AG04450 (cell line): ENCODE data around the gene SLC13A5. TPM values are rescaled to one million over a fixed set of nuclear protein-coding genes. Genes with fewer than 3 reads are reported as not detected.

Source experiments
- CTCF ChIA-PET: fragments of 300-600, 350-600 bp; formaldehyde crosslinking; extraction: SDS; loops from one replicate; lab custom pipeline; 2022; ENCODE audit warnings: antibody characterized with exemption, inconsistent platforms; lab: Charles Lee
- POLR2A ChIA-PET: fragments of 350-600 bp; formaldehyde crosslinking; extraction: SDS; loops from one replicate; lab custom pipeline; 2021; ENCODE audit warnings: antibody characterized with exemption, inconsistent platforms; lab: Yijun Ruan, JAX
- DNase-seq: peaks from one replicate; pipeline ENCODE4 v3.0.0-alpha.2; 2011; ENCODE audit warnings: low read depth, low spot score
- H3K27ac ChIP-seq: one replicate; pipeline ENCODE4 v1.5.1; 2012; ENCODE audit warnings: low read depth, low read length, control low read depth
- H3K27me3 ChIP-seq: one replicate; pipeline ENCODE4 v1.6.0; 2012; ENCODE audit warnings: low read length; ENCODE audit not compliant: control insufficient read depth, insufficient read depth
- H3K4me3 ChIP-seq: 2 replicates; pipeline ENCODE4 v1.5.1; 2011; ENCODE audit warnings: mild to moderate bottlenecking, low read depth, low read length, control low read depth
- H3K9me3 ChIP-seq: 2 replicates; pipeline ENCODE4 v1.5.1; 2012; ENCODE audit warnings: low read length; ENCODE audit not compliant: control insufficient read depth, insufficient read depth
- polyA plus RNA-seq: library from polyadenylated mRNA; depleted of rRNA; stranded (reverse); fragments of >200 nt; gene quantifications from 2 replicates; pipeline ENCODE4 v1.2.3, GENCODE V29; 2011
- TF ChIP-seq, protein P1 (sequence below): IDR thresholded peaks from 2 replicates; pipeline ENCODE4 v1.5.1; 2011; ENCODE audit warnings: low read depth, low read length, control low read depth, inconsistent platforms

SLC13A5 gene
- polyA plus RNA-seq, 1 experiment = not detected

- ChIA-PET CTCF (no interaction called here), POLR2A (no interaction called here)
- Histone ChIP-seq H3K4me3 (no peak overlapping the region), H3K9me3 (peaks cover 9% of the 10 kb centered on the region), H3K27ac (no peak overlapping the region), H3K27me3 (peaks cover 39% of the 10 kb centered on the region)
- no peak for DNase-seq
- TF ChIP-seq, protein P1, sequence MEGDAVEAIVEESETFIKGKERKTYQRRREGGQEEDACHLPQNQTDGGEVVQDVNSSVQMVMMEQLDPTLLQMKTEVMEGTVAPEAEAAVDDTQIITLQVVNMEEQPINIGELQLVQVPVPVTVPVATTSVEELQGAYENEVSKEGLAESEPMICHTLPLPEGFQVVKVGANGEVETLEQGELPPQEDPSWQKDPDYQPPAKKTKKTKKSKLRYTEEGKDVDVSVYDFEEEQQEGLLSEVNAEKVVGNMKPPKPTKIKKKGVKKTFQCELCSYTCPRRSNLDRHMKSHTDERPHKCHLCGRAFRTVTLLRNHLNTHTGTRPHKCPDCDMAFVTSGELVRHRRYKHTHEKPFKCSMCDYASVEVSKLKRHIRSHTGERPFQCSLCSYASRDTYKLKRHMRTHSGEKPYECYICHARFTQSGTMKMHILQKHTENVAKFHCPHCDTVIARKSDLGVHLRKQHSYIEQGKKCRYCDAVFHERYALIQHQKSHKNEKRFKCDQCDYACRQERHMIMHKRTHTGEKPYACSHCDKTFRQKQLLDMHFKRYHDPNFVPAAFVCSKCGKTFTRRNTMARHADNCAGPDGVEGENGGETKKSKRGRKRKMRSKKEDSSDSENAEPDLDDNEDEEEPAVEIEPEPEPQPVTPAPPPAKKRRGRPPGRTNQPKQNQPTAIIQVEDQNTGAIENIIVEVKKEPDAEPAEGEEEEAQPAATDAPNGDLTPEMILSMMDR = no peak
Observed at GRCh38 chr17:6712854-6713129, 377 bp downstream of the SLC13A5 start.

DNA sequence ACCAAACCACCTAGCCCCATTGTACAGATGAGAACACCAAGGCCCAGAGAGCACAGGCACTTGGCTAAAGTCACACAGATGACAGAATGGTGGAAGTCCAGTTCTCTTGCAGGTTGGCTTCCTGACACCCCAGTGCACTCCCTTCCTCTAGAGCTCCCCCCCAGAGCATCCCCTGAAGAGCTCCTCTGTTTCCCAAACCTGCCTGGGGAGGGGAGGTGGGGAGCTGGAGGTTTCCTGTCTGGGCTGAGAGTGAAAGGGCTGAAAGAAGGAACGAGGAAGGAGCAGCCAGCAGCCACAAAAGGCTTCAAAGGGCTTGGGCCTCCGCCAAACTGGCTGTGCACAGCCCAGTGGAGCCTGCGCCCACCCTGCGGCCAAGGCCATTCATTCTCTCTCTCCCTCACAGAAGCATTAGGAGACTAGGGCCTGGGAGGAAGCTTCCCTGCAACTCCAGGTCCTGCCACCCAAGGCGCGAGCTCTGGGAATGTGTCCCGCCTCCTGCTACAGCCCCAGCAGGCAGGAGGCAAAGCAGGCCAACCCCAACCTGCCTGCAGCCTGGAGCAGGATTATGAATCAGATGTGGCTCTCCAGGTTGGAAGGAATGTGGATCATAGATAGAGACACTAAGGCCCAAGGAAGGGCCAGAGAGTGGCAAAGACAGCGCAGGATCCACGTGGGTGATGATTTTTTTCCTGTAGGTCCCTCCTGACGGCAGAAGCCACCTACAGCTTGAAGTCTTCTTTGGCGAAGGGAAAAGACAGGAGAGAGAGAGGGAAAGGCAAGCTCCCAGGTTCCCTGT, 913 bp downstream of the SLC13A5 start:
- H3K9me3 ChIP-seq = peaks cover 9% of the 10 kb centered on the region
- no peak overlapping the region for H3K27ac ChIP-seq
- ChIA-PET CTCF (no interaction called here), POLR2A (no interaction called here)
- TF ChIP-seq, protein P1 = no peak
- no peak overlapping the region for H3K4me3 ChIP-seq
- DNase-seq = no peak
- H3K27me3 ChIP-seq = peaks cover 39% of the 10 kb centered on the region

DNA sequence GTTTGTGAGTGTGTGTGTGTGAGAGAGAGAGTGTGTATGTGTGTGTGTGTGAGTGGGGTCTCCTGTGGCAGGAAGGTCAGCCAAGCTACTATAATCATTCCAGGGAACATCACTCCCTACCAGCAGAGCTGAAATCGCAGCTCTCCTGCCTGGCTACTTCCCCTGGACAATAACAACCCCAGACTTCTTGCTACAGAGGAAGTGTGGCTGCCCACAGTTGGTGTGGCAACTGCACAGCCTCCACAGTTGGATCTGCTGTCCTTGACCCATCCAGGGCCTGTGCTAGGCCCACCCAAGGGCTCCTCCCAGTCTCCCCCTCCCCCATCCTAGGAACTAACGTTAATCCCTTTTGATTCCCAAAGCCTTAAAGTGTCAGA, 1.5 kb downstream of the SLC13A5 start:
- no peak for DNase-seq
- Histone ChIP-seq H3K27me3 (peaks cover 39% of the 10 kb centered on the region), H3K9me3 (peaks cover 9% of the 10 kb centered on the region), H3K4me3 (no peak overlapping the region), H3K27ac (no peak overlapping the region)
- ChIA-PET POLR2A (no interaction called here), CTCF (no interaction called here)
- TF ChIP-seq, protein P1 = no peak

GRCh38 chr17:6711081-6711674, 2.0 kb downstream of the SLC13A5 start:
- no peak overlapping the region for H3K27ac ChIP-seq
- ChIA-PET POLR2A (no interaction called here), CTCF (no interaction called here)
- H3K9me3 ChIP-seq = peaks cover 9% of the 10 kb centered on the region
- H3K4me3 ChIP-seq = no peak overlapping the region
- no peak for DNase-seq
- H3K27me3 ChIP-seq = peaks cover 39% of the 10 kb centered on the region
- TF ChIP-seq, protein P1 = no peak

GRCh38 chr17:6710317-6710716, 2.9 kb downstream of the SLC13A5 start:
- Histone ChIP-seq H3K4me3 (no peak overlapping the region), H3K9me3 (peaks cover 9% of the 10 kb centered on the region), H3K27ac (no peak overlapping the region), H3K27me3 (peaks cover 39% of the 10 kb centered on the region)
- TF ChIP-seq, protein P1 = no peak
- no peak for DNase-seq
- CTCF ChIA-PET = no interaction called here
- POLR2A ChIA-PET = no interaction called here
